ENCODE data around the gene MYL7. TPM values are rescaled to one million over a fixed set of nuclear protein-coding genes. Genes with fewer than 3 reads are reported as not detected.

The MYL7 gene
- total RNA-seq, 1 donor from 2014 or later = 1.7 TPM

GRCh38 chr7:44123190-44124003 is 17.7 kb downstream of the MYL7 start, which contains the start of gene POLD2:
POLD2 (minus strand) TSS chr7:44123548; CDS start chr7:44122053, 1,495 bp downstream.
- TF ChIP-seq, protein P1, sequence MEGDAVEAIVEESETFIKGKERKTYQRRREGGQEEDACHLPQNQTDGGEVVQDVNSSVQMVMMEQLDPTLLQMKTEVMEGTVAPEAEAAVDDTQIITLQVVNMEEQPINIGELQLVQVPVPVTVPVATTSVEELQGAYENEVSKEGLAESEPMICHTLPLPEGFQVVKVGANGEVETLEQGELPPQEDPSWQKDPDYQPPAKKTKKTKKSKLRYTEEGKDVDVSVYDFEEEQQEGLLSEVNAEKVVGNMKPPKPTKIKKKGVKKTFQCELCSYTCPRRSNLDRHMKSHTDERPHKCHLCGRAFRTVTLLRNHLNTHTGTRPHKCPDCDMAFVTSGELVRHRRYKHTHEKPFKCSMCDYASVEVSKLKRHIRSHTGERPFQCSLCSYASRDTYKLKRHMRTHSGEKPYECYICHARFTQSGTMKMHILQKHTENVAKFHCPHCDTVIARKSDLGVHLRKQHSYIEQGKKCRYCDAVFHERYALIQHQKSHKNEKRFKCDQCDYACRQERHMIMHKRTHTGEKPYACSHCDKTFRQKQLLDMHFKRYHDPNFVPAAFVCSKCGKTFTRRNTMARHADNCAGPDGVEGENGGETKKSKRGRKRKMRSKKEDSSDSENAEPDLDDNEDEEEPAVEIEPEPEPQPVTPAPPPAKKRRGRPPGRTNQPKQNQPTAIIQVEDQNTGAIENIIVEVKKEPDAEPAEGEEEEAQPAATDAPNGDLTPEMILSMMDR (IDR thresholded peaks at IDR 0.05; ENCODE audit: unreplicated experiment) = no peak
- Mint-ChIP-seq H3K4me3 (ENCODE audit: low read depth) (peak within 1 kb of the TSS; percentile 92), H3K4me1 (ENCODE audit: low read depth) (peaks cover 10% of the 10 kb centered on the region)

DNA sequence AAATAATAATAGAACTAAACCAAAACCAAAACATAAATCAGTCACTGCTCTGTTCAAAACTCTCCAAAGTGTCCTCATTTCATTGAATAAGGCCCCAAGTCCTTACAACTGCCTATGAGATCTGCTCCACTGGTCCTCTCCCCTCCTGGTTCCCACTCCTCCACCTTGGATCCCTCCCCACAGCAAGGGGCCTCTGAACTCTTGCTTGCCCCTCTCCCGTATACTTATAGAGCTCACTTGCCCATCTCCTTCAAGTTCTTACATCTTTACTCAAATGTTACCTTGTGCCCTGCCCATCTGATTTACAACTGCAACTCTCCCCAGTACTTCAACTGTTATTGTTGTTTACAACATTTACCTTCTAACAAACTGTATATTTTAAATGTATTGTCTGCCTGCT is 18.6 kb downstream of the MYL7 start:
- Mint-ChIP-seq H3K9me3 (ENCODE audit: low read depth) (peaks cover 9% of the 10 kb centered on the region), H3K4me3 (ENCODE audit: low read depth) (peak overlapping the region; percentile 92), H3K27me3 (no peaks in the 10 kb centered on the region), H3K4me1 (ENCODE audit: low read depth) (peaks cover 10% of the 10 kb centered on the region), H3K36me3 (ENCODE audit: insufficient read depth) (peaks cover 15% of the 10 kb centered on the region), H3K27ac (peak overlapping the region; percentile 37)
- TF ChIP-seq, protein P1 (IDR thresholded peaks at IDR 0.05; ENCODE audit: unreplicated experiment) = no peak
- DNase-seq (ENCODE audit: low spot score, unreplicated experiment) = no peak

More at GRCh38 chr7:44123190-44124003, 17.7 kb downstream of the MYL7 start, which contains the start of gene POLD2:
- peaks cover 13% of the 10 kb centered on the region for H3K9me3 Mint-ChIP-seq (ENCODE audit: low read depth)
- no peaks in the 10 kb centered on the region for H3K27me3 Mint-ChIP-seq
- H3K36me3 Mint-ChIP-seq (ENCODE audit: insufficient read depth) = peaks cover 13% of the 10 kb centered on the region
- DNase-seq (ENCODE audit: low spot score, unreplicated experiment) = peak; percentile 96
- H3K27ac Mint-ChIP-seq = peak within 1 kb of the TSS; percentile 92

DNA sequence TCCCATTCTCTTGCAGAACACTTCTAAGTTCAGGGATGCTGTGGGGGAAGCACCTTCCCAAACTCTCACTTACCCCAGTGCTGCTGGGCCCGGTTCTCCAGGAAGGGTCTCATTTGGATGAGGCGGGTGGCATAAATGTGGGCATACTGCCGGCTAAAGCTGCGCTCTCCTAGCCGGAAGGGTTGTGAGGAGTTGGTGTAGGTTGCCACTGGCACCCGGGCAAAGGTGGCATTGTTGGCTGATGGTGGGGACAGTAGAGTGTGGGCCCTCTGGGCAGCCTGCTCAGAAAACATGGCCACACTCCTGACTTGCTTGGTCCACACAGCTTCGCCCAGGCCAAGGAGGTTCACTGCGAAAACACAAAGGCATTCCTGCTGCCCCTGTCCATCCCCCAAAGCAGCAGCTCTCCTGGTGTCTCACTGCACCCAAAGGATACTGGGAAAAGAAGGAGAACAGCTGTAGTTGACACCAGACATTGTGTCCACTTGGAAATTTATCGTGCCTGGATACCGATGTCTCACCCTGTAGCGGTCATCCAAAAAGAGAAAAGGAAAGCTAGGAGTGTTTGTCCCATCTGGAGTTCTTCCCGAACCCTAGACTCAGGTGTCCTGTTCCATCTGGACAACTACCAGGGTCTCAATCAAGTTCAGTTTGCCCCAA is 19.2 kb downstream of the MYL7 start:
- DNase-seq (ENCODE audit: low spot score, unreplicated experiment) = no peak
- H3K4me1 Mint-ChIP-seq (ENCODE audit: low read depth) = peaks cover 10% of the 10 kb centered on the region
- peak overlapping the region; percentile 92 for H3K4me3 Mint-ChIP-seq (ENCODE audit: low read depth)
- peaks cover 4% of the 10 kb centered on the region for H3K9me3 Mint-ChIP-seq (ENCODE audit: low read depth)
- H3K27me3 Mint-ChIP-seq = no peaks in the 10 kb centered on the region
- H3K36me3 Mint-ChIP-seq (ENCODE audit: insufficient read depth) = peaks cover 12% of the 10 kb centered on the region
- TF ChIP-seq, protein P1 (IDR thresholded peaks at IDR 0.05; ENCODE audit: unreplicated experiment) = no peak
- no peak overlapping the region for H3K27ac Mint-ChIP-seq

DNA sequence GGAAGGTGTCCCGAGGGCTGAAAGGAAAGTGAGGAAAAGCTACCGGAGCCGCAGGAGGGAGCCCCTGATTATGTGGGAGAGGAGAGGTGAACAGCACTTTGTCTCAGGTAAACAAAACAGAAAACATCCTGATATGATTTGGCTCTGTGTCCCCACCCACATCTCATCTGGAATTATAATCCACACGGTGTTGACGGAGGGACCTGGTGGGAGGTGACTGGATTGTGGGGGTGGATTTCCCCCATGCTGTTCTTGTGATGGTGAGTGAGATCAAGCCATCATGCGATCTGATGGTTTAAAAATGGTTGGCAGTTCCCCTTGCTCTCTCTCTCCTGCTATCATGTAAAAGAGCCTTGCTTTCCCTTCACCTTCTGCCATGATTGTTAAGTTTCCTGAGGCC is 20.7 kb downstream of the MYL7 start:
- H3K36me3 Mint-ChIP-seq (ENCODE audit: insufficient read depth) = peaks cover 11% of the 10 kb centered on the region
- no peaks in the 10 kb centered on the region for H3K9me3 Mint-ChIP-seq (ENCODE audit: low read depth)
- TF ChIP-seq, protein P1 (IDR thresholded peaks at IDR 0.05; ENCODE audit: unreplicated experiment) = no peak
- no peak overlapping the region for H3K4me3 Mint-ChIP-seq (ENCODE audit: low read depth)
- no peak for DNase-seq (ENCODE audit: low spot score, unreplicated experiment)
- H3K27ac Mint-ChIP-seq = no peak overlapping the region
- H3K4me1 Mint-ChIP-seq (ENCODE audit: low read depth) = peaks cover 10% of the 10 kb centered on the region
- H3K27me3 Mint-ChIP-seq = no peaks in the 10 kb centered on the region

DNA sequence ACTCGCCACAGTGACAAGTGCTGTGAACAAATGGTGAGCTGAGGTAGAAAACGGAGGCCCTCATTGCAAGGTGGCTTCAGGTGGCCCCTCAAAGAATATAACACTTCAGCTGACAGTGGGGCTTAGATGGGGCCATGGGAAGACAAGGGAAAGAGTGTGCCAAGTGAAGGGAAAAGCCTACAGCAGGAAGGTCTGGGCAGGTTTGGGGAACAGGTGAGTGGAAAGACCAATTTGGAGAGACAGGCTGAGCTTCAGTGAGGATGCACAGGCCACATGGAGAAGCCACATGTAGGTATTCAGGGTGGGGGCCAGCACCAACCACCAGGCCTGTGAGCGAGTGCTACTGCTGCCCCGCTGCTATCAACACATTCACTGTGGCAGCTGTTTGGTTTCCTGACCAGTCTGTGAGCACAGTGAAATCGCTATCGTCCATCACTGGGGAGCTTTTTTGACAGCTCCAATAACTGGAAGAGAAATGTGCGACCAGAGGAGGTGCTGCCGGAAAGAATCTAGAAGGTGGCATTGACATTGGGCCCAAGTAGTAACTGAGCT is 21.2 kb downstream of the MYL7 start:
- Mint-ChIP-seq H3K27ac (no peak overlapping the region), H3K36me3 (ENCODE audit: insufficient read depth) (peaks cover 11% of the 10 kb centered on the region), H3K4me1 (ENCODE audit: low read depth) (peaks cover 10% of the 10 kb centered on the region), H3K4me3 (ENCODE audit: low read depth) (no peak overlapping the region), H3K27me3 (no peaks in the 10 kb centered on the region), H3K9me3 (ENCODE audit: low read depth) (no peaks in the 10 kb centered on the region)
- TF ChIP-seq, protein P1 (IDR thresholded peaks at IDR 0.05; ENCODE audit: unreplicated experiment) = no peak
- no peak for DNase-seq (ENCODE audit: low spot score, unreplicated experiment)

All from progenitor cell of endocrine pancreas (in vitro differentiated cells).